ENCODE measurements around the gene MLLT11. TPM values are rescaled to one million over a fixed set of nuclear protein-coding genes. Genes with fewer than 3 reads are reported as not detected.

The MLLT11 gene
- polyA plus RNA-seq, 3 donors, result 0.38 to 0.93 (median 0.40) TPM

DNA sequence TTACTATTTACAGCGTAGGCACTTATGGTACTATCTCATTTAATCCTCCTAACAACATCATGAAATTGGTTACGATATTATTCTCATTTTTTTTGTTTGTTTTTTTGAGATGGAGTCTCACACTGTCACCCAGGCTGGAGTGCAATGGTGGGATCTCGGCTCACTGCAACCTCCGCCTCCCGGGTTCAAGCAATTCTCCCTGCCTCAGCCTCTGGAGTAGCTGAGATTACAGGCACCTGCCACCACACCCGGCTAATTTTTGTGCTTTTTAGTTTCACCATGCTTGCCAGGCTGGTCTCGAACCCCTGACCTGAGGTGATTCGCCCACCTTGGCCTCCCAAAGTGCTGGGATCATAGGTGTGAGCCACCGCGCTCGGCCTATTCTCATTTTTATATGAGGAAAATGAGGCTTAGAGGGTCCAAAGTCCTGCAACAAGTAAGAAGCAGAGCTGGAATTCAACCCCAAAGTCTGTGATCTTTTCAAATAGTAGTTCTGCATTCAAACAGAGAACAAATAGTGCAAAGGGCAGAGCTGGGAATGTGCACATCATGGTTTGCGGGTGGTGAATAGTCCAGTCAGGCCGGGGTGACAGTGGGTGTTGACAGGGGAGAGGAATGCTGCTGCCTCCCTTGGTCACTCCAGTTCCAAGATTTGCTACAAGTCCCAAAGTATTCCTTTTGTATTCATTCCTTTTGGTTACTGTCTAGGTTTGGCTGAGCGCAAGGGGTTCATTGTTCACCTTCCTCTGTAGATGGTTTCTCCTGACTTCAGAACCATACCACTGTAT lies 47.3 kb upstream of the MLLT11 start:
- no peaks in the 10 kb centered on the region for H3K27me3 ChIP-seq (ENCODE audit: control insufficient read depth in 2 of 2, insufficient read depth in 2 of 2, low read length in 2 of 2)
- Mint-ChIP-seq H3K9me3 (no peaks in the 10 kb centered on the region), H3K36me3 (peaks cover 7 to 18% of the 10 kb centered on the region in 2 donors), H3K4me1 (peaks cover 21% of the 10 kb centered on the region), H3K27me3 (ENCODE audit: low read depth in 3 of 3) (peaks cover 0 to 3% (median 0%) of the 10 kb centered on the region in 3 donors), H3K27ac (no peak overlapping the region), H3K4me3 (no peak overlapping the region)
- no peak for DNase-seq
- no peak overlapping the region for H3K27ac ChIP-seq (ENCODE audit: low read depth in 1 of 2, low read length in 2 of 2)
- no peaks in the 10 kb centered on the region for H3K9me3 ChIP-seq (replicated peaks in 1 of 2; ENCODE audit: control insufficient read depth in 1 of 2, insufficient read depth in 1 of 2, low read length in 2 of 2)
- H2AFZ ChIP-seq (ENCODE audit: insufficient read depth, low read depth, low read length, poor library complexity, severe bottlenecking), result no peak overlapping the region
- 96% methylated on average over 10 of the region's 14 CpGs for WGBS (ENCODE audit: insufficient coverage)
- peaks cover 11 to 16% of the 10 kb centered on the region in 2 donors for H3K4me1 ChIP-seq (ENCODE audit: control insufficient read depth in 1 of 2, insufficient read depth in 2 of 2, low read length in 2 of 2)
- H3K4me2 ChIP-seq (replicated peaks; ENCODE audit: extremely low read depth, low read length, poor library complexity, severe bottlenecking), result no peak overlapping the region
- peaks cover 2 to 12% of the 10 kb centered on the region in 2 donors for H3K36me3 ChIP-seq (replicated peaks in 1 of 2; ENCODE audit: control insufficient read depth in 1 of 2, insufficient read depth in 2 of 2, low read length in 2 of 2)
- TF ChIP-seq, protein P1, sequence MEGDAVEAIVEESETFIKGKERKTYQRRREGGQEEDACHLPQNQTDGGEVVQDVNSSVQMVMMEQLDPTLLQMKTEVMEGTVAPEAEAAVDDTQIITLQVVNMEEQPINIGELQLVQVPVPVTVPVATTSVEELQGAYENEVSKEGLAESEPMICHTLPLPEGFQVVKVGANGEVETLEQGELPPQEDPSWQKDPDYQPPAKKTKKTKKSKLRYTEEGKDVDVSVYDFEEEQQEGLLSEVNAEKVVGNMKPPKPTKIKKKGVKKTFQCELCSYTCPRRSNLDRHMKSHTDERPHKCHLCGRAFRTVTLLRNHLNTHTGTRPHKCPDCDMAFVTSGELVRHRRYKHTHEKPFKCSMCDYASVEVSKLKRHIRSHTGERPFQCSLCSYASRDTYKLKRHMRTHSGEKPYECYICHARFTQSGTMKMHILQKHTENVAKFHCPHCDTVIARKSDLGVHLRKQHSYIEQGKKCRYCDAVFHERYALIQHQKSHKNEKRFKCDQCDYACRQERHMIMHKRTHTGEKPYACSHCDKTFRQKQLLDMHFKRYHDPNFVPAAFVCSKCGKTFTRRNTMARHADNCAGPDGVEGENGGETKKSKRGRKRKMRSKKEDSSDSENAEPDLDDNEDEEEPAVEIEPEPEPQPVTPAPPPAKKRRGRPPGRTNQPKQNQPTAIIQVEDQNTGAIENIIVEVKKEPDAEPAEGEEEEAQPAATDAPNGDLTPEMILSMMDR (IDR thresholded peaks at IDR 0.05), result no peak
- H3K9ac ChIP-seq (ENCODE audit: insufficient read depth, low read length, poor library complexity, severe bottlenecking), result no peak overlapping the region
- no peak overlapping the region for H3K4me3 ChIP-seq (replicated peaks in 1 of 3; ENCODE audit: low read depth in 2 of 3, low read length in 3 of 3)
- H3K79me2 ChIP-seq (ENCODE audit: insufficient read depth, low read length), result peaks cover 17% of the 10 kb centered on the region
- no peaks in the 10 kb centered on the region for H4K20me1 ChIP-seq (ENCODE audit: insufficient read depth, low read length)
- intact Hi-C loops (cut with micrococcal nuclease), result loop anchor here in 1 of 2 donors (5.0 kb wide), 1 partner anchor 34 kb away; the partner anchor contains the start of gene C1orf56

GRCh38 chr1:151013518-151013917 lies 46.7 kb upstream of the MLLT11 start:
- WGBS (ENCODE audit: insufficient coverage), result 100% methylated on average over 1 of the region's 2 CpGs
- H3K4me3 Mint-ChIP-seq, result no peak overlapping the region

More at GRCh38 chr1:151013518-151013917, 46.7 kb upstream of the MLLT11 start:
- peaks cover 9 to 13% of the 10 kb centered on the region in 2 donors for H3K4me1 ChIP-seq (ENCODE audit: control insufficient read depth in 1 of 2, insufficient read depth in 2 of 2, low read length in 2 of 2)
- no peak overlapping the region for H3K9ac ChIP-seq (ENCODE audit: insufficient read depth, low read length, poor library complexity, severe bottlenecking)
- DNase-seq, result no peak
- H3K4me3 ChIP-seq (replicated peaks in 1 of 3; ENCODE audit: low read depth in 2 of 3, low read length in 3 of 3), result no peak overlapping the region
- H3K27me3 ChIP-seq (ENCODE audit: control insufficient read depth in 2 of 2, insufficient read depth in 2 of 2, low read length in 2 of 2), result no peaks in the 10 kb centered on the region
- Mint-ChIP-seq H3K27me3 (ENCODE audit: low read depth in 3 of 3) (peaks cover 0 to under 1% (median 0%) of the 10 kb centered on the region in 3 donors), H3K4me1 (peaks cover 16% of the 10 kb centered on the region), H3K36me3 (peaks cover 13 to 22% of the 10 kb centered on the region in 2 donors), H3K27ac (no peak overlapping the region), H3K9me3 (no peaks in the 10 kb centered on the region)
- H4K20me1 ChIP-seq (ENCODE audit: insufficient read depth, low read length), result no peaks in the 10 kb centered on the region
- TF ChIP-seq, protein P1 (IDR thresholded peaks at IDR 0.05), result no peak
- intact Hi-C loops (cut with micrococcal nuclease), result loop anchor here in 1 of 2 donors (5.0 kb wide), 1 partner anchor 34 kb away; the partner anchor contains the start of gene C1orf56
- no peak overlapping the region for H2AFZ ChIP-seq (ENCODE audit: insufficient read depth, low read depth, low read length, poor library complexity, severe bottlenecking)
- H3K4me2 ChIP-seq (replicated peaks; ENCODE audit: extremely low read depth, low read length, poor library complexity, severe bottlenecking), result no peak overlapping the region
- no peaks in the 10 kb centered on the region for H3K9me3 ChIP-seq (replicated peaks in 1 of 2; ENCODE audit: control insufficient read depth in 1 of 2, insufficient read depth in 1 of 2, low read length in 2 of 2)
- peaks cover 15% of the 10 kb centered on the region for H3K79me2 ChIP-seq (ENCODE audit: insufficient read depth, low read length)
- no peak overlapping the region for H3K27ac ChIP-seq (ENCODE audit: low read depth in 1 of 2, low read length in 2 of 2)
- H3K36me3 ChIP-seq (replicated peaks in 1 of 2; ENCODE audit: control insufficient read depth in 1 of 2, insufficient read depth in 2 of 2, low read length in 2 of 2), result peaks cover 5 to 18% of the 10 kb centered on the region in 2 donors

All from CD14-positive monocyte (primary cell).